ENCODE results near the gene ELL2. TPM values are rescaled to one million over a fixed set of nuclear protein-coding genes. Genes with fewer than 3 reads are reported as not detected.

Gene ELL2
- total and polyA plus RNA-seq, 7 donors, result 6.7 to 35.3 (median 26.6) TPM

DNA sequence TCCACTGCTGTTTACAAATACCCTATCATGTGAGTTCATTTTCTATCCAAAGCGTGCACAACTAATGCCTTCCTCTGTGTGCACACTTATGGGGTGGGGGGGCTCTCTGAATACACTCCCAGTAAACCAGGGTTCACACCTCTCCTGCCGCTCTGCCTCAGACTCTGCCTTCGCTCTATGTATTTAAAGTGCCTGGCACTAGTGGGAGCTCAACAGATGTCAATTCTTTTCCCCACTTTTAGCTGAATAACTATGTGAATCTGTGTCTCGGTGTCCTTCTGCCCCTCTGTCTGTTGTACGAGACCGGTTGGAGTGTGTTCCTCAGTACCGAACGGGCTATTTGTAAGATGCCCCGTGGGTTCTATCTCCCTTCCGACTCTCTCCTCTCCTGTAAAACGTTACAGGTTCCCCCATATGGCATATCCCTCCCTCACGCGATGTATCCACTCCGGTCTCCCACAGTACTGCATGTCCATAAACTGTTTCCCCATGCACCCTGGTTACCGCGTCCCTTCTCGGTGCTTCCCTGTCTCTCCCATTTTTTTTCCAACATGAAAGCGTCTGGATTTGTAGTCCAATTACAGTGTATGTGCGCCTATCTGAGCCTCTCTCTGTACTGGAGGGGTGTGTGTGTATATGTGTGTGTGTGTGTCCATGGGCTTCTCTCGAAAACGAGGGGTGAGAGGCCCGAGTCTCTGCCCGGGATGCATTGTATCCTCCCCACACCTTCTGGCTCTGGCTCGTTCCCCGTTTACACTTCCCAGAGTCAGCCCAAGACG is 1.6 kb downstream of the ELL2 start:
- H3K36me3 ChIP-seq, result no peaks in the 10 kb centered on the region
- H3K4me1 ChIP-seq, result peaks cover 0 to 48% (median 35%) of the 10 kb centered on the region in 4 donors
- TF ChIP-seq POLR2AphosphoS5 (IDR thresholded peaks at IDR 0.05) (peak in 2 of 4 donors; percentile 11 to 17), POLR2A (IDR thresholded peaks at IDR 0.05) (no peak)
- TF ChIP-seq, protein P1, sequence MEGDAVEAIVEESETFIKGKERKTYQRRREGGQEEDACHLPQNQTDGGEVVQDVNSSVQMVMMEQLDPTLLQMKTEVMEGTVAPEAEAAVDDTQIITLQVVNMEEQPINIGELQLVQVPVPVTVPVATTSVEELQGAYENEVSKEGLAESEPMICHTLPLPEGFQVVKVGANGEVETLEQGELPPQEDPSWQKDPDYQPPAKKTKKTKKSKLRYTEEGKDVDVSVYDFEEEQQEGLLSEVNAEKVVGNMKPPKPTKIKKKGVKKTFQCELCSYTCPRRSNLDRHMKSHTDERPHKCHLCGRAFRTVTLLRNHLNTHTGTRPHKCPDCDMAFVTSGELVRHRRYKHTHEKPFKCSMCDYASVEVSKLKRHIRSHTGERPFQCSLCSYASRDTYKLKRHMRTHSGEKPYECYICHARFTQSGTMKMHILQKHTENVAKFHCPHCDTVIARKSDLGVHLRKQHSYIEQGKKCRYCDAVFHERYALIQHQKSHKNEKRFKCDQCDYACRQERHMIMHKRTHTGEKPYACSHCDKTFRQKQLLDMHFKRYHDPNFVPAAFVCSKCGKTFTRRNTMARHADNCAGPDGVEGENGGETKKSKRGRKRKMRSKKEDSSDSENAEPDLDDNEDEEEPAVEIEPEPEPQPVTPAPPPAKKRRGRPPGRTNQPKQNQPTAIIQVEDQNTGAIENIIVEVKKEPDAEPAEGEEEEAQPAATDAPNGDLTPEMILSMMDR (IDR thresholded peaks at IDR 0.05), result peak in 2 of 4 experiments; percentile 8 to 42
- no peaks in the 10 kb centered on the region for H3K27me3 ChIP-seq
- WGBS, 2 donors, result 8 to 37% methylated on average over 26 of the region's 26 CpGs
- no peaks in the 10 kb centered on the region for H3K9me3 ChIP-seq
- H3K4me3 ChIP-seq, result peak overlapping the region; percentile 85 to 94 (median 92)
- intact Hi-C loops (cut with DNase I), result loop anchor here (2.0 to 10.0 kb wide), 7 partner anchors 101 to 702 kb away; partner anchors contain the start of genes ARSK, CAST, RFESD and RHOBTB3
- peak; percentile 74 for DNase-seq
- H3K27ac ChIP-seq, result peak overlapping the region; percentile 97 to 99 (median 98)

GRCh38 chr5:95959051-95959887 is 2.4 kb downstream of the ELL2 start:
- Histone ChIP-seq H3K4me1 (peaks cover 0 to 53% (median 37%) of the 10 kb centered on the region in 4 donors), H3K4me3 (peak overlapping the region; percentile 85 to 94 (median 92)), H3K9me3 (no peaks in the 10 kb centered on the region), H3K27me3 (no peaks in the 10 kb centered on the region), H3K27ac (peak overlapping the region in 2 of 4 donors; percentile 98 to 99), H3K36me3 (no peaks in the 10 kb centered on the region)
- no peak for TF ChIP-seq POLR2AphosphoS5 (IDR thresholded peaks at IDR 0.05)
- TF ChIP-seq EP300 (IDR thresholded peaks at IDR 0.05), result no peak
- no peak for TF ChIP-seq POLR2A (IDR thresholded peaks at IDR 0.05)
- TF ChIP-seq, protein P1 (IDR thresholded peaks at IDR 0.05), result no peak
- no peak for DNase-seq
- 79 to 87% methylated on average over 9 of the region's 9 CpGs for WGBS, 2 donors
- intact Hi-C loops (cut with DNase I), result loop anchor here (5.0 kb wide), 1 partner anchor 378 kb away; no protein-coding TSS in a partner anchor

GRCh38 chr5:95958310-95959014 is 3.2 kb downstream of the ELL2 start:
- WGBS, 2 donors, result 86 to 88% methylated on average over 3 of the region's 3 CpGs
- peak overlapping the region in 2 of 4 donors; percentile 98 to 99 for H3K27ac ChIP-seq

DNA sequence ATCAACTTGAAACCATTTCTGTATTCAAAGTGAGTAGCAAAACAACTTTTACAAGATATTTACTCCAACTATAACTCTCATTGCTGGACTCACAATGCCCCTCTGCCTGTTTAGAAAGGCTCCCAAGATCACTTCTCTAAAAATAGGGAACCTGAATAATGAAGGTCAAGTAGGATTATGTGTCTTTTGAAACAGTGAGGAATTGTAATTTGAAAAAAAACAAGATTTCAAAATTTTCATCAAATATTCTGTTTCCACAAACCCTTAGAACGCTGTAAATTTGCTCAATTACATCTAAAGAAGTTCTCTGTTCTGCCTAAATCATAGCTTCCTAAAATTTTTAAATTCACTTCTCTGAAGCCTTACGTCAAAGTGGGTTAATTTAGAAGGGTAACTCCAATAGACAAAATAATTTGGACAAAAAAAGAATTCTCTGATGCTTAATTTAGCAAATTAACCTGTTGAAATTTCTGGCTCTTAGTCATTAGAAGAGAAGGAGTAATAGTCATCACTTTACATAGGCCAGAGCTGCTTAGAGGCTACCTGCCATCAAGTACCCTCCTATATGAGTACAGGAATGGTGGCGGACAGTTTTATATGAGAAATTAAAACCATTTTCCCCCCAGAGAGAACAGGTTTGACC is 4.0 kb downstream of the ELL2 start:
- Histone ChIP-seq H3K4me3 (no peak overlapping the region), H3K27ac (peak overlapping the region in 1 of 4 donors; percentile 8), H3K27me3 (no peaks in the 10 kb centered on the region), H3K9me3 (no peaks in the 10 kb centered on the region), H3K36me3 (no peaks in the 10 kb centered on the region), H3K4me1 (peaks cover 0 to 62% (median 42%) of the 10 kb centered on the region in 4 donors)
- no peak for TF ChIP-seq POLR2AphosphoS5 (IDR thresholded peaks at IDR 0.05)
- no peak for TF ChIP-seq POLR2A (IDR thresholded peaks at IDR 0.05)
- TF ChIP-seq, protein P1 (IDR thresholded peaks at IDR 0.05), result no peak
- no peak for TF ChIP-seq EP300 (IDR thresholded peaks at IDR 0.05)
- intact Hi-C loops (cut with DNase I), result loop anchor here (5.0 kb wide), 1 partner anchor 380 kb away; no protein-coding TSS in a partner anchor
- WGBS, 2 donors, result 93 to 95% methylated on average over 3 of the region's 3 CpGs
- DNase-seq, result no peak

More at GRCh38 chr5:95958310-95959014, 3.2 kb downstream of the ELL2 start:
- peaks cover 0 to 55% (median 38%) of the 10 kb centered on the region in 4 donors for H3K4me1 ChIP-seq
- H3K36me3 ChIP-seq, result no peaks in the 10 kb centered on the region
- H3K27me3 ChIP-seq, result no peaks in the 10 kb centered on the region
- intact Hi-C loops (cut with DNase I), result loop anchor here (5.0 kb wide), 1 partner anchor 379 kb away; no protein-coding TSS in a partner anchor
- H3K9me3 ChIP-seq, result no peaks in the 10 kb centered on the region
- TF ChIP-seq POLR2A (IDR thresholded peaks at IDR 0.05), result no peak
- DNase-seq, result no peak
- H3K4me3 ChIP-seq, result peak overlapping the region in 1 of 4 donors; percentile 94

Measured in sigmoid colon (tissue), 7 donors.